Breast epithelium (tissue), 3 donors: ENCODE results near the gene RNASE13.

ENCODE experiments used
- CTCF ChIP-seq, 3 donors: fragments of 450-650 bp; IDR thresholded peaks; one replicate each; pipeline ENCODE4 v1.5.1; 2016 to 2017; ENCODE audit warnings: antibody characterized with exemption in 3 of 3, mild to moderate bottlenecking in 3 of 3, moderate library complexity in 3 of 3
- POLR2A ChIP-seq: fragments of 450-650 bp; IDR thresholded peaks from one replicate; pipeline ENCODE4 v1.6.1; 2016; ENCODE audit warnings: antibody characterized with exemption, mild to moderate bottlenecking, moderate library complexity
- POLR2AphosphoS5 ChIP-seq, 3 donors: sonication (generic); formaldehyde crosslinking; IDR thresholded peaks; one replicate each; pipeline ENCODE4 v1.6.1; 2017; ENCODE audit warnings: antibody characterized with exemption in 3 of 3

DNA sequence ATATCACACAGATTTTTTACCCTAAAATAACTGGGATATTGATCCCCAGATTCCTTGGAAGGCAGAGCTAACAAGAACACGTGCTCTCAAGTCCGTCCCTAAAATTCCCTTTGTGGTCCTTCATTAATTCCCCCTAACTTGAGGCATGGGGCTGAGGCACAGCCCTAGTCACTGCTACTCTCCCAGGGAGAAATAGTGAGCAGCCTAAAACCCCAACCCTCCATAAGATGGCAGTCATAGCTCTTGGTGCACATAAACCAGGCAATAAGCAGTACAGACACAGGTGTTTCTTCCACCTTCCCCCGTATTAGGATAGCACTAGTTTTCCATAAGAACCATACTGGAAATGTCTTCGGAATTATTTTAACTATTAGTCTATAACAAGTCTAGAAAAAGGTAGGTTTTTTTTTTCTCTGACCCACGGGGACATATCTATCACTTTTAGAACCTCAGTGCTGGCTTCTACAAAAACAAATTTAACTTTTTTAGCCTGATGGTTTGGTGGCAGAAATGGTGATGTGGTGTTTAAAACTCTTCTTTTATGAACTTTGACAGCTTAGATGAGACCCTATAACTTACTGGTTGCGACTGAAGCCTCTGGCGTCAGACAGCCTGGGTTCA, 32.4 kb upstream of the RNASE13 start:
- TF ChIP-seq CTCF (IDR thresholded peaks at IDR 0.05) (no peak), POLR2A (no peak), POLR2AphosphoS5 (IDR thresholded peaks at IDR 0.05) (no peak)
